ENCODE measurements around the gene SPTLC1.

The SPTLC1 gene

GRCh38 chr9:92048924-92049625 lies 66.1 kb downstream of the SPTLC1 start:
- Histone ChIP-seq H3K27ac (ENCODE audit: poor library complexity, severe bottlenecking) (no peak overlapping the region), H3K4me3 (ENCODE audit: severe bottlenecking) (no peak overlapping the region), H3K4me1 (ENCODE audit: insufficient read depth, poor library complexity, severe bottlenecking) (no peaks in the 10 kb centered on the region), H3K36me3 (ENCODE audit: low read depth) (peaks cover 87% of the 10 kb centered on the region), H3K9me3 (ENCODE audit: severe bottlenecking) (no peaks in the 10 kb centered on the region), H3K27me3 (ENCODE audit: insufficient read depth, poor library complexity, severe bottlenecking) (no peaks in the 10 kb centered on the region)
- DNase-seq (ENCODE audit: low spot score) (no peak), ATAC-seq (ENCODE audit: low read depth) (no peak)
- no peak for TF ChIP-seq CTCF (IDR thresholded peaks at IDR 0.05; ENCODE audit: poor library complexity, severe bottlenecking)

GRCh38 chr9:92047500-92047899 lies 67.7 kb downstream of the SPTLC1 start:
- Histone ChIP-seq H3K36me3 (ENCODE audit: low read depth) (peaks cover 87% of the 10 kb centered on the region), H3K27ac (ENCODE audit: poor library complexity, severe bottlenecking) (no peak overlapping the region), H3K4me1 (ENCODE audit: insufficient read depth, poor library complexity, severe bottlenecking) (no peaks in the 10 kb centered on the region), H3K9me3 (ENCODE audit: severe bottlenecking) (peaks cover 2% of the 10 kb centered on the region), H3K4me3 (ENCODE audit: severe bottlenecking) (no peak overlapping the region), H3K27me3 (ENCODE audit: insufficient read depth, poor library complexity, severe bottlenecking) (no peaks in the 10 kb centered on the region)
- no peak for ATAC-seq (ENCODE audit: low read depth)
- DNase-seq (ENCODE audit: low spot score): no peak
- TF ChIP-seq CTCF (IDR thresholded peaks at IDR 0.05; ENCODE audit: poor library complexity, severe bottlenecking): no peak

- TF ChIP-seq CTCF (IDR thresholded peaks at IDR 0.05; ENCODE audit: poor library complexity, severe bottlenecking): no peak
- Histone ChIP-seq H3K9me3 (ENCODE audit: severe bottlenecking) (peaks cover 9% of the 10 kb centered on the region), H3K4me3 (ENCODE audit: severe bottlenecking) (no peak overlapping the region), H3K27me3 (ENCODE audit: insufficient read depth, poor library complexity, severe bottlenecking) (no peaks in the 10 kb centered on the region), H3K4me1 (ENCODE audit: insufficient read depth, poor library complexity, severe bottlenecking) (no peaks in the 10 kb centered on the region), H3K36me3 (ENCODE audit: low read depth) (peaks cover 95% of the 10 kb centered on the region), H3K27ac (ENCODE audit: poor library complexity, severe bottlenecking) (no peak overlapping the region)
- ATAC-seq (ENCODE audit: low read depth): no peak
- DNase-seq (ENCODE audit: low spot score): no peak
Observed at GRCh38 chr9:92046676-92047075, 68.5 kb downstream of the SPTLC1 start.

- no peak for TF ChIP-seq CTCF (IDR thresholded peaks at IDR 0.05; ENCODE audit: poor library complexity, severe bottlenecking)
- Histone ChIP-seq H3K36me3 (ENCODE audit: low read depth) (peaks cover 88% of the 10 kb centered on the region), H3K27me3 (ENCODE audit: insufficient read depth, poor library complexity, severe bottlenecking) (no peaks in the 10 kb centered on the region)
Observed at GRCh38 chr9:92044936-92045335, 70.3 kb downstream of the SPTLC1 start.

GRCh38 chr9:92043002-92043401 lies 72.2 kb downstream of the SPTLC1 start:
- Histone ChIP-seq H3K27me3 (ENCODE audit: insufficient read depth, poor library complexity, severe bottlenecking) (no peaks in the 10 kb centered on the region), H3K4me1 (ENCODE audit: insufficient read depth, poor library complexity, severe bottlenecking) (no peaks in the 10 kb centered on the region), H3K27ac (ENCODE audit: poor library complexity, severe bottlenecking) (no peak overlapping the region), H3K4me3 (ENCODE audit: severe bottlenecking) (no peak overlapping the region), H3K9me3 (ENCODE audit: severe bottlenecking) (peaks cover 9% of the 10 kb centered on the region), H3K36me3 (ENCODE audit: low read depth) (peaks cover 78% of the 10 kb centered on the region)
- no peak for TF ChIP-seq CTCF (IDR thresholded peaks at IDR 0.05; ENCODE audit: poor library complexity, severe bottlenecking)
- ATAC-seq (ENCODE audit: low read depth) (no peak), DNase-seq (ENCODE audit: low spot score) (no peak)

More at GRCh38 chr9:92044936-92045335, 70.3 kb downstream of the SPTLC1 start:
- H3K4me3 ChIP-seq (ENCODE audit: severe bottlenecking): no peak overlapping the region
- H3K27ac ChIP-seq (ENCODE audit: poor library complexity, severe bottlenecking): no peak overlapping the region
- no peaks in the 10 kb centered on the region for H3K4me1 ChIP-seq (ENCODE audit: insufficient read depth, poor library complexity, severe bottlenecking)
- ATAC-seq (ENCODE audit: low read depth): no peak
- no peak for DNase-seq (ENCODE audit: low spot score)
- peaks cover 9% of the 10 kb centered on the region for H3K9me3 ChIP-seq (ENCODE audit: severe bottlenecking)
